Liver (tissue), 9 donors: ENCODE data around the gene RER1. TPM values are rescaled to one million over a fixed set of nuclear protein-coding genes. Genes with fewer than 3 reads are reported as not detected.

Experiments
- DNase-seq: peaks from one replicate; pipeline ENCODE4 v3.0.0-alpha.2; 2017; ENCODE audit warnings: low spot score
- H3K27ac ChIP-seq, 2 donors: one replicate each; pipeline ENCODE4 v1.7.0; 2013; ENCODE audit warnings: inconsistent platforms in 2 of 2, low read length in 2 of 2, control low read depth in 1 of 2, low read depth in 1 of 2, mild to moderate bottlenecking in 1 of 2
- H3K27me3 ChIP-seq, 4 donors: one replicate each; pipeline versions ENCODE4 v1.6.1 to v1.7.0; 2013; ENCODE audit warnings: low read length in 3 of 4, inconsistent platforms in 1 of 4, mild to moderate bottlenecking in 1 of 4, moderate library complexity in 1 of 4; ENCODE audit not compliant: control insufficient read depth in 4 of 4, insufficient read depth in 4 of 4
- H3K36me3 ChIP-seq, 4 donors: one replicate each; pipeline versions ENCODE4 v1.6.1 to v1.7.0; 2013; ENCODE audit warnings: low read length in 3 of 4, mild to moderate bottlenecking in 3 of 4, low read depth in 1 of 4, moderate library complexity in 1 of 4; ENCODE audit not compliant: control insufficient read depth in 4 of 4, insufficient read depth in 3 of 4
- H3K4me1 ChIP-seq, 4 donors: one replicate each; pipeline versions ENCODE4 v1.6.1 to v1.7.0; 2013; ENCODE audit warnings: low read length in 3 of 4, mild to moderate bottlenecking in 3 of 4, moderate library complexity in 1 of 4; ENCODE audit not compliant: control insufficient read depth in 4 of 4, insufficient read depth in 4 of 4
- H3K4me3 ChIP-seq, 3 donors: one replicate each; pipeline versions ENCODE4 v1.6.1 to v1.7.0; 2013; ENCODE audit warnings: low read length in 3 of 3, control low read depth in 1 of 3, low read depth in 1 of 3, mild to moderate bottlenecking in 1 of 3
- H3K9ac ChIP-seq, 2 donors: one replicate each; pipeline ENCODE4 v1.7.0; 2013; ENCODE audit warnings: low read length in 2 of 2, mild to moderate bottlenecking in 2 of 2, moderate library complexity in 2 of 2, control low read depth in 1 of 2, low read depth in 1 of 2
- H3K9me3 ChIP-seq, 4 donors: one replicate each; pipeline versions ENCODE4 v1.6.1 to v1.7.0; 2013; ENCODE audit warnings: low read length in 3 of 4; ENCODE audit not compliant: control insufficient read depth in 4 of 4
- ATF3 ChIP-seq: IDR thresholded peaks from 2 replicates; pipeline ENCODE4 v1.6.1; 2016; ENCODE audit warnings: antibody characterized with exemption
- CTCF ChIP-seq: fragments of 150-350 bp; IDR thresholded peaks from 2 replicates; pipeline ENCODE4 v1.5.1; 2017; ENCODE audit warnings: improper control_type of control experiment, low read depth, low read length; ENCODE audit not compliant: missing input control
- EGR1 ChIP-seq, 2 donors: IDR thresholded peaks; 2 replicates each; pipeline ENCODE4 v1.6.1; 2016 to 2018; ENCODE audit warnings: antibody characterized with exemption in 2 of 2, low read depth in 2 of 2
- FOXA1 ChIP-seq: IDR thresholded peaks from 2 replicates; pipeline ENCODE4 v1.6.1; 2016; ENCODE audit warnings: antibody characterized with exemption
- FOXA2 ChIP-seq: IDR thresholded peaks from 2 replicates; pipeline ENCODE4 v1.6.1; 2016; ENCODE audit warnings: antibody characterized with exemption
- GABPA ChIP-seq, 2 donors: IDR thresholded peaks in 1 of 2; conservative IDR thresholded peaks in 1 of 2; 2 replicates each; pipeline ENCODE4 v1.6.1; 2016; ENCODE audit warnings: antibody characterized with exemption in 2 of 2, mild to moderate bottlenecking in 1 of 2, moderate library complexity in 1 of 2
- HNF4A ChIP-seq, 2 donors: conservative IDR thresholded peaks; 2 replicates each; pipeline ENCODE4 v1.6.1; 2016; ENCODE audit warnings: antibody characterized with exemption in 2 of 2, mild to moderate bottlenecking in 2 of 2
- HNF4G ChIP-seq: IDR thresholded peaks from 2 replicates; pipeline ENCODE4 v1.6.1; 2016; ENCODE audit warnings: antibody characterized with exemption
- JUND ChIP-seq, 2 donors: IDR thresholded peaks; 2 replicates each; pipeline ENCODE4 v1.6.1; 2016; ENCODE audit warnings: antibody characterized with exemption in 2 of 2
- NR2F2 ChIP-seq: IDR thresholded peaks from 2 replicates; pipeline ENCODE4 v1.6.1; 2016; ENCODE audit warnings: antibody characterized with exemption
- RXRA ChIP-seq, 2 donors: IDR thresholded peaks; 2 replicates each; pipeline ENCODE4 v1.6.1; 2017 to 2018; ENCODE audit warnings: antibody characterized with exemption in 2 of 2, mild to moderate bottlenecking in 1 of 2
- SP1 ChIP-seq: IDR thresholded peaks from 2 replicates; pipeline ENCODE4 v1.6.1; 2018; ENCODE audit warnings: antibody characterized with exemption, mild to moderate bottlenecking
- TAF1 ChIP-seq: conservative IDR thresholded peaks from 2 replicates; pipeline ENCODE4 v1.6.1; 2016; ENCODE audit warnings: antibody characterized with exemption, mild to moderate bottlenecking
- YY1 ChIP-seq: IDR thresholded peaks from 2 replicates; pipeline ENCODE4 v1.6.1; 2016; ENCODE audit warnings: antibody characterized with exemption, mild to moderate bottlenecking
- ZBTB33 ChIP-seq: IDR thresholded peaks from 2 replicates; pipeline ENCODE4 v1.6.1; 2016; ENCODE audit warnings: antibody characterized with exemption
- WGBS: extraction: QIAGEN DNeasy Blood & Tissue Kit; methylation state at CpG from one replicate; pipeline ENCODE4 v1.1.7; 2013; 5-methylcytosine and 5-hydroxymethylcytosine counted together
- polyA plus RNA-seq, 2 donors: library from polyadenylated mRNA; stranded (reverse) in 1 of 2; unstranded in 1 of 2; fragments of 200-250 nt in 1 of 2; fragments of >200 nt in 1 of 2; fragmentation: Nextera tagmentation in 1 of 2; extraction: Ambion mirVana in 1 of 2; gene quantifications; one replicate each; pipeline versions ENCODE4 v1.2.1 to v1.2.3, GENCODE V29; 2013 to 2015
- total RNA-seq, 2 donors: library from RNA; depleted of rRNA; stranded (reverse); fragments of >200 nt; gene quantifications; one replicate each; pipeline ENCODE4 v1.2.3, GENCODE V29; 2014
- TF ChIP-seq, protein P1 (sequence below): IDR thresholded peaks from 2 replicates; pipeline ENCODE4 v1.6.1; 2016; ENCODE audit warnings: antibody characterized with exemption
- TF ChIP-seq, protein P2 (sequence below): IDR thresholded peaks from 2 replicates; pipeline ENCODE4 v1.6.1; 2016; ENCODE audit warnings: antibody characterized with exemption, mild to moderate bottlenecking
- donor health status: healthy.
- donor health status: healthy.
- donor health status: healthy.
- donor health status: healthy.
- donor health status: healthy.

RER1 gene
- total and polyA plus RNA-seq, 4 donors, result 43.5 to 142 (median 89.7) TPM

DNA sequence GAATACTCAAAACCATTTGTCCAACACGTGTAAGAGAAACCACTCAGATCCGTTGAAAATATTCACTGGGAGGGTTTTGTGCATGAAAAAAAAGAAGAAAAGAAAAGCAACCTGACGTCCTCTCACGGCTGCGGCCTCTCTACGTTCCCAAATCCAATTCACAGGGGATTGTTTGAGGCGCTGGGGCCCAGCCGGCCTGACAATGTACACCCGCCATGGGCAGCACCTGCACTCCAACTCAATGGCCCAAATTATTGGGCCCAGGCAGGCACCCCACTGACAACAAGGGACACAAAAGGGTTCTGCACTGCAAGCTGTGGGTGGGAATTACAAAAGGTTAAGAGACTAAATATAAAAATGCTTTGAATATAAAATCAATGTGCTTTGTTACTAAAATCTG is 41.8 kb upstream of the RER1 start:
- Histone ChIP-seq H3K27ac (no peak overlapping the region), H3K9ac (no peak overlapping the region), H3K4me3 (no peak overlapping the region), H3K9me3 (no peaks in the 10 kb centered on the region), H3K27me3 (no peaks in the 10 kb centered on the region), H3K36me3 (no peaks in the 10 kb centered on the region), H3K4me1 (no peaks in the 10 kb centered on the region)
- TF ChIP-seq NR2F2, result no peak
- TF ChIP-seq TAF1, result no peak
- no peak for TF ChIP-seq SP1
- TF ChIP-seq GABPA (IDR thresholded peaks at IDR 0.05 in 1 of 2, conservative IDR thresholded peaks at IDR 0.05 in 1 of 2), result no peak
- no peak for TF ChIP-seq ZBTB33
- TF ChIP-seq, protein P1, sequence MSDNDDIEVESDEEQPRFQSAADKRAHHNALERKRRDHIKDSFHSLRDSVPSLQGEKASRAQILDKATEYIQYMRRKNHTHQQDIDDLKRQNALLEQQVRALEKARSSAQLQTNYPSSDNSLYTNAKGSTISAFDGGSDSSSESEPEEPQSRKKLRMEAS, result no peak
- no peak for TF ChIP-seq FOXA2
- no peak for TF ChIP-seq YY1
- TF ChIP-seq, protein P2, sequence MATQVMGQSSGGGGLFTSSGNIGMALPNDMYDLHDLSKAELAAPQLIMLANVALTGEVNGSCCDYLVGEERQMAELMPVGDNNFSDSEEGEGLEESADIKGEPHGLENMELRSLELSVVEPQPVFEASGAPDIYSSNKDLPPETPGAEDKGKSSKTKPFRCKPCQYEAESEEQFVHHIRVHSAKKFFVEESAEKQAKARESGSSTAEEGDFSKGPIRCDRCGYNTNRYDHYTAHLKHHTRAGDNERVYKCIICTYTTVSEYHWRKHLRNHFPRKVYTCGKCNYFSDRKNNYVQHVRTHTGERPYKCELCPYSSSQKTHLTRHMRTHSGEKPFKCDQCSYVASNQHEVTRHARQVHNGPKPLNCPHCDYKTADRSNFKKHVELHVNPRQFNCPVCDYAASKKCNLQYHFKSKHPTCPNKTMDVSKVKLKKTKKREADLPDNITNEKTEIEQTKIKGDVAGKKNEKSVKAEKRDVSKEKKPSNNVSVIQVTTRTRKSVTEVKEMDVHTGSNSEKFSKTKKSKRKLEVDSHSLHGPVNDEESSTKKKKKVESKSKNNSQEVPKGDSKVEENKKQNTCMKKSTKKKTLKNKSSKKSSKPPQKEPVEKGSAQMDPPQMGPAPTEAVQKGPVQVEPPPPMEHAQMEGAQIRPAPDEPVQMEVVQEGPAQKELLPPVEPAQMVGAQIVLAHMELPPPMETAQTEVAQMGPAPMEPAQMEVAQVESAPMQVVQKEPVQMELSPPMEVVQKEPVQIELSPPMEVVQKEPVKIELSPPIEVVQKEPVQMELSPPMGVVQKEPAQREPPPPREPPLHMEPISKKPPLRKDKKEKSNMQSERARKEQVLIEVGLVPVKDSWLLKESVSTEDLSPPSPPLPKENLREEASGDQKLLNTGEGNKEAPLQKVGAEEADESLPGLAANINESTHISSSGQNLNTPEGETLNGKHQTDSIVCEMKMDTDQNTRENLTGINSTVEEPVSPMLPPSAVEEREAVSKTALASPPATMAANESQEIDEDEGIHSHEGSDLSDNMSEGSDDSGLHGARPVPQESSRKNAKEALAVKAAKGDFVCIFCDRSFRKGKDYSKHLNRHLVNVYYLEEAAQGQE, result no peak
- no peak for TF ChIP-seq FOXA1
- no peak for TF ChIP-seq CTCF
- TF ChIP-seq EGR1 (IDR thresholded peaks at IDR 0.05; ENCODE audit: low read depth in 2 of 2), result no peak
- no peak for TF ChIP-seq ATF3
- no peak for TF ChIP-seq JUND (IDR thresholded peaks at IDR 0.05)
- TF ChIP-seq HNF4G, result no peak
- 92% methylated on average over 9 of the region's 9 CpGs for WGBS
- DNase-seq, result no peak

GRCh38 chr1:2350501-2350900 is 41.1 kb upstream of the RER1 start:
- Histone ChIP-seq H3K27me3 (no peaks in the 10 kb centered on the region), H3K36me3 (no peaks in the 10 kb centered on the region), H3K9ac (no peak overlapping the region), H3K27ac (no peak overlapping the region), H3K4me3 (no peak overlapping the region), H3K9me3 (no peaks in the 10 kb centered on the region), H3K4me1 (no peaks in the 10 kb centered on the region)
- TF ChIP-seq NR2F2 (no peak), RXRA (IDR thresholded peaks at IDR 0.05) (no peak), EGR1 (IDR thresholded peaks at IDR 0.05; ENCODE audit: low read depth in 2 of 2) (no peak), TAF1 (no peak), HNF4A (conservative IDR thresholded peaks at IDR 0.05) (no peak)
- TF ChIP-seq, protein P2, result no peak
- TF ChIP-seq, protein P1, result no peak
- 87% methylated on average over 10 of the region's 10 CpGs for WGBS
- no peak for DNase-seq
